A673 (cell line): ENCODE data around the gene TBC1D2.

Source experiments
- EZH2 ChIP-seq: fragments of 200-600 bp; sonication (generic); IDR thresholded peaks from 2 replicates; pipeline ENCODE4 v1.6.1; 2017; ENCODE audit warnings: borderline replicate concordance, low read depth, mild to moderate bottlenecking, mixed read lengths, antibody characterized with exemption, low read length; ENCODE audit not compliant: poor library complexity, severe bottlenecking
- TF ChIP-seq, protein P1 (sequence below): fragments of 300-800, 200-600 bp; sonication (generic); conservative IDR thresholded peaks from 2 replicates; pipeline ENCODE4 v1.5.1; 2017; ENCODE audit warnings: low read depth, mild to moderate bottlenecking, antibody characterized with exemption, low read length, moderate library complexity, mixed read lengths

DNA sequence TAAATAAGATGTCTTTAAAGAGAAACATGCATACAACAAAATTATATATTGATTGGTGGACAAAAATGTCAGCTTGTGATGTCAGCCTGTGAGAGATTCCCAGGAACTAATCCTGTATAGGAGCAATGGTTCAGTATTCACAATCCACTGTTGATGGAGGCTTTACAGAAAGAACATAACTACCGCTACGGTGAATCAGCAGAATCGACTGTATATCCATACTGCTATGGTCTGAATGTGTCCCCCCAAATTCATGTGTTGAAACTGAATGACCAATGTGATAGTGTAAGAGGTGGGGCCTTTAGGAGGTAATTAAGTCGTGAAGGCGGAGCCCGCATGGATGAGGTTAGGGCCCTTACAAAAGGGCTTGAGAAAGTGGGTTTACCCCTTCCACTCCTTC lies 40.4 kb upstream of the TBC1D2 start:
- TF ChIP-seq, protein P1, sequence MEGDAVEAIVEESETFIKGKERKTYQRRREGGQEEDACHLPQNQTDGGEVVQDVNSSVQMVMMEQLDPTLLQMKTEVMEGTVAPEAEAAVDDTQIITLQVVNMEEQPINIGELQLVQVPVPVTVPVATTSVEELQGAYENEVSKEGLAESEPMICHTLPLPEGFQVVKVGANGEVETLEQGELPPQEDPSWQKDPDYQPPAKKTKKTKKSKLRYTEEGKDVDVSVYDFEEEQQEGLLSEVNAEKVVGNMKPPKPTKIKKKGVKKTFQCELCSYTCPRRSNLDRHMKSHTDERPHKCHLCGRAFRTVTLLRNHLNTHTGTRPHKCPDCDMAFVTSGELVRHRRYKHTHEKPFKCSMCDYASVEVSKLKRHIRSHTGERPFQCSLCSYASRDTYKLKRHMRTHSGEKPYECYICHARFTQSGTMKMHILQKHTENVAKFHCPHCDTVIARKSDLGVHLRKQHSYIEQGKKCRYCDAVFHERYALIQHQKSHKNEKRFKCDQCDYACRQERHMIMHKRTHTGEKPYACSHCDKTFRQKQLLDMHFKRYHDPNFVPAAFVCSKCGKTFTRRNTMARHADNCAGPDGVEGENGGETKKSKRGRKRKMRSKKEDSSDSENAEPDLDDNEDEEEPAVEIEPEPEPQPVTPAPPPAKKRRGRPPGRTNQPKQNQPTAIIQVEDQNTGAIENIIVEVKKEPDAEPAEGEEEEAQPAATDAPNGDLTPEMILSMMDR, result no peak
- TF ChIP-seq EZH2, result no peak
